Spleen (tissue), 11 donors: ENCODE results near the gene INTS6. TPM values are rescaled to one million over a fixed set of nuclear protein-coding genes. Genes with fewer than 3 reads are reported as not detected.

ENCODE experiments used
- DNase-seq: peaks from one replicate; pipeline ENCODE4 v3.0.0-alpha.2; 2020
- H3K27ac ChIP-seq, 8 donors: fragments of 200-600 bp; sonication (generic) in 7 of 8; 1 replicate in 4 of 8; 2 replicates in 4 of 8; pipeline versions ENCODE4 v1.5.0 to v1.8.0; 2016 to 2021; ENCODE audit warnings: inconsistent platforms in 4 of 8, mild to moderate bottlenecking in 4 of 8, moderate library complexity in 1 of 8
- H3K27me3 ChIP-seq, 7 donors: fragments of 200-600 bp; sonication (generic) in 6 of 7; replicated peaks in 1 of 7; 1 replicate in 4 of 7; 2 replicates in 3 of 7; pipeline versions ENCODE4 v1.5.0 to v1.8.0; 2016 to 2021; ENCODE audit warnings: inconsistent platforms in 3 of 7, mild to moderate bottlenecking in 1 of 7
- H3K36me3 ChIP-seq, 6 donors: fragments of 200-600 bp; sonication (generic) in 5 of 6; 1 replicate in 4 of 6; 2 replicates in 2 of 6; pipeline versions ENCODE4 v1.5.0 to v1.8.0; 2016 to 2021; ENCODE audit warnings: inconsistent platforms in 2 of 6
- H3K4me1 ChIP-seq, 6 donors: fragments of 200-600 bp; sonication (generic) in 5 of 6; 1 replicate in 3 of 6; 2 replicates in 3 of 6; pipeline versions ENCODE4 v1.5.0 to v1.8.0; 2016 to 2021; ENCODE audit warnings: inconsistent platforms in 3 of 6
- H3K4me3 ChIP-seq, 8 donors: fragments of 200-600 bp; sonication (generic) in 7 of 8; 1 replicate in 4 of 8; 2 replicates in 4 of 8; pipeline versions ENCODE4 v1.5.0 to v1.8.0; 2016 to 2021; ENCODE audit warnings: inconsistent platforms in 4 of 8, mild to moderate bottlenecking in 4 of 8, moderate library complexity in 2 of 8
- H3K9me3 ChIP-seq, 8 donors: fragments of 200-600 bp; sonication (generic) in 7 of 8; 1 replicate in 4 of 8; 2 replicates in 4 of 8; pipeline versions ENCODE4 v1.5.0 to v1.8.0; 2016 to 2021; ENCODE audit warnings: inconsistent platforms in 4 of 8
- CTCF ChIP-seq, 11 experiments: fragments of 200-600 bp in 7 of 11; fragments of 450-650 bp in 4 of 11; sonication (generic) in 4 of 11; IDR thresholded peaks in 8 of 11; conservative IDR thresholded peaks in 3 of 11; 1 replicate in 7 of 11; 2 replicates in 4 of 11; pipeline versions ENCODE4 v1.4.0 to v1.8.0; 2016 to 2021; ENCODE audit warnings: antibody characterized with exemption in 11 of 11, inconsistent platforms in 4 of 11, mild to moderate bottlenecking in 1 of 11
- POLR2A ChIP-seq, 3 donors: fragments of 450-650 bp; IDR thresholded peaks; one replicate each; pipeline ENCODE4 v1.5.1; 2017; ENCODE audit warnings: antibody characterized with exemption in 3 of 3, mild to moderate bottlenecking in 1 of 3
- POLR2AphosphoS5 ChIP-seq, 3 donors: sonication (generic); formaldehyde crosslinking; IDR thresholded peaks; one replicate each; pipeline ENCODE4 v1.5.1; 2017; ENCODE audit warnings: antibody characterized with exemption in 3 of 3
- WGBS, 5 donors: extraction: QIAGEN DNeasy Blood & Tissue Kit in 3 of 5; methylation state at CpG; one replicate each; pipeline versions ENCODE4 v1.1.5 to v1.1.7; 2013 to 2018; 5-methylcytosine and 5-hydroxymethylcytosine counted together
- intact Hi-C: fragments of 100-400 bp; cut with DNase I; formaldehyde crosslinking; loops from one replicate; pipeline ENCODE4 v1.15.0; 2023; ENCODE audit warnings: low total_unique reads
- polyA plus RNA-seq, 3 donors: library from polyadenylated mRNA; stranded (reverse); fragments of 200-250 nt; gene quantifications; one replicate each; pipeline ENCODE4 v1.2.1, GENCODE V29; 2013
- total RNA-seq, 7 donors: library from RNA; depleted of rRNA in 3 of 7; stranded (reverse); fragments of >200 nt in 3 of 7; fragmentation: NEBNext Ultra II Directional in 4 of 7; extraction: Animal tissue kit (Norgen Biotek cat#: 25700) in 4 of 7; gene quantifications; one replicate each; pipeline versions ENCODE4 v1.1.0 to v1.2.1, GENCODE V29; 2016 to 2021
- donor health status: healthy with polysubstance abuse.
- donor health status: DM: no; HTN: no; CAD: no; lungs with moderate emphysema.
- donor health status: DM: no; HTN: no; CAD: no.
- donor health status: Bipolar disorder and iron deficiency.
- donor health status: healthy.
- donor health status: DM: no; HTN: no; CAD: no.
- donor health status: DM: yes; HTN: yes; CAD: no.

Gene INTS6
- total and polyA plus RNA-seq, 10 donors: 9.0 to 61.8 (median 45.8) TPM

- intact Hi-C loops: no loop called here
- no peak overlapping the region for H3K27ac ChIP-seq
- no peaks in the 10 kb centered on the region for H3K36me3 ChIP-seq
- no peaks in the 10 kb centered on the region for H3K27me3 ChIP-seq
- 86 to 97% (median 94%) methylated on average over 2 of the region's 2 CpGs for WGBS, 5 donors
- no peaks in the 10 kb centered on the region for H3K4me1 ChIP-seq
- TF ChIP-seq POLR2A (IDR thresholded peaks at IDR 0.05) (no peak), CTCF (IDR thresholded peaks at IDR 0.05 in 8 of 11, conservative IDR thresholded peaks at IDR 0.05 in 3 of 11) (no peak), POLR2AphosphoS5 (IDR thresholded peaks at IDR 0.05) (no peak)
- H3K9me3 ChIP-seq: peaks cover 0 to 12% (median 2%) of the 10 kb centered on the region in 8 donors
- no peak overlapping the region for H3K4me3 ChIP-seq
- no peak for DNase-seq
Observed at GRCh38 chr13:51488212-51488611, 35.4 kb upstream of the INTS6 start.

GRCh38 chr13:51481656-51482055 is 28.8 kb upstream of the INTS6 start:
- no peak overlapping the region for H3K27ac ChIP-seq
- no peaks in the 10 kb centered on the region for H3K27me3 ChIP-seq
- TF ChIP-seq POLR2A (IDR thresholded peaks at IDR 0.05) (no peak), POLR2AphosphoS5 (IDR thresholded peaks at IDR 0.05) (no peak), CTCF (IDR thresholded peaks at IDR 0.05 in 8 of 11, conservative IDR thresholded peaks at IDR 0.05 in 3 of 11) (no peak)
- H3K4me3 ChIP-seq: no peak overlapping the region
- H3K9me3 ChIP-seq: peaks cover 0 to 18% (median 2%) of the 10 kb centered on the region in 8 donors
- H3K4me1 ChIP-seq: no peaks in the 10 kb centered on the region
- WGBS, 5 donors: 73 to 95% (median 92%) methylated on average over 1 of the region's 1 CpG
- DNase-seq: no peak
- H3K36me3 ChIP-seq: no peaks in the 10 kb centered on the region
- intact Hi-C loops: no loop called here

- no peaks in the 10 kb centered on the region for H3K27me3 ChIP-seq
- TF ChIP-seq POLR2A (IDR thresholded peaks at IDR 0.05) (no peak), POLR2AphosphoS5 (IDR thresholded peaks at IDR 0.05) (no peak), CTCF (IDR thresholded peaks at IDR 0.05 in 8 of 11, conservative IDR thresholded peaks at IDR 0.05 in 3 of 11) (no peak)
- WGBS, 5 donors: 53 to 76% (median 69%) methylated on average over 2 of the region's 2 CpGs
- H3K27ac ChIP-seq: no peak overlapping the region
- no peak overlapping the region for H3K4me3 ChIP-seq
- H3K9me3 ChIP-seq: peaks cover 0 to 14% (median 0%) of the 10 kb centered on the region in 8 donors
- no peaks in the 10 kb centered on the region for H3K36me3 ChIP-seq
- intact Hi-C loops: no loop called here
- H3K4me1 ChIP-seq: no peaks in the 10 kb centered on the region
- DNase-seq: no peak
Observed at GRCh38 chr13:51479199-51479523, 26.3 kb upstream of the INTS6 start.

GRCh38 chr13:51478418-51479198 is 25.8 kb upstream of the INTS6 start:
- Histone ChIP-seq H3K27ac (no peak overlapping the region), H3K4me3 (no peak overlapping the region), H3K27me3 (no peaks in the 10 kb centered on the region), H3K4me1 (no peaks in the 10 kb centered on the region), H3K9me3 (peaks cover 0 to 14% (median 0%) of the 10 kb centered on the region in 8 donors), H3K36me3 (no peaks in the 10 kb centered on the region)
- no peak for DNase-seq
- TF ChIP-seq POLR2A (IDR thresholded peaks at IDR 0.05) (no peak), CTCF (IDR thresholded peaks at IDR 0.05 in 8 of 11, conservative IDR thresholded peaks at IDR 0.05 in 3 of 11) (no peak)
- intact Hi-C loops: no loop called here
- 86 to 91% (median 88%) methylated on average over 8 of the region's 8 CpGs for WGBS, 5 donors
